H1 (cell line): ENCODE measurements around the gene ZC3H7B. TPM values are rescaled to one million over a fixed set of nuclear protein-coding genes. Genes with fewer than 3 reads are reported as not detected.
"Not testable (repeated sequence)": the region's sequence is repeated elsewhere in the genome, so short reads cannot be mapped to it uniquely, and the experiment has no call there.

Experiments used
- CTCF ChIA-PET: fragments of 300-600 bp; sonication (Branson Sonifier 250); formaldehyde crosslinking; loops from one replicate; lab custom pipeline; 2021; ENCODE audit not compliant: partially characterized antibody; lab: Charles Lee
- POLR2A ChIA-PET: fragments of 300-600 bp; sonication (Branson Sonifier 250); formaldehyde crosslinking; loops from one replicate; lab custom pipeline; 2021; ENCODE audit warnings: inconsistent platforms; ENCODE audit not compliant: partially characterized antibody; lab: Charles Lee
- DNase-seq, 2 experiments: peaks; one replicate each; pipeline versions ENCODE4 v3.0.0 to v3.0.0-alpha.2; 2010 to 2022; ENCODE audit warnings: low spot score in 2 of 2, low read depth in 1 of 2, mixed read lengths in 1 of 2
- FAIRE-seq: peaks from 2 replicates; lab custom pipeline; 2011; peaks lifted over from hg19 to GRCh38; lab: Jason Lieb, UNC
- H2AFZ ChIP-seq: 2 replicates; pipeline ENCODE4 v1.8.1; 2012; ENCODE audit warnings: low read length, inconsistent platforms
- H2AK5ac ChIP-seq: 2 replicates; pipeline ENCODE4 v1.6.1; 2013; ENCODE audit warnings: low read depth, low read length
- H2BK120ac ChIP-seq: replicated peaks from 2 replicates; pipeline ENCODE3; 2013; ENCODE audit warnings: low read depth, low read length, inconsistent platforms
- H2BK12ac ChIP-seq: 2 replicates; pipeline ENCODE4 v1.6.1; 2013; ENCODE audit warnings: low read depth, low read length
- H2BK15ac ChIP-seq: 2 replicates; pipeline ENCODE4 v1.6.1; 2013; ENCODE audit warnings: low read length
- H2BK20ac ChIP-seq: 2 replicates; pipeline ENCODE4 v1.6.1; 2013; ENCODE audit warnings: low read length
- H2BK5ac ChIP-seq: 2 replicates; pipeline ENCODE4 v1.6.1; 2013; ENCODE audit warnings: low read depth, low read length
- H3K14ac ChIP-seq: 2 replicates; pipeline ENCODE4 v1.6.1; 2013; ENCODE audit warnings: inconsistent platforms; ENCODE audit not compliant: insufficient read length
- H3K18ac ChIP-seq: 2 replicates; pipeline ENCODE4 v1.6.1; 2013; ENCODE audit warnings: low read length; ENCODE audit errors: extremely low read depth
- H3K23ac ChIP-seq: 2 replicates; pipeline ENCODE4 v1.6.1; 2013; ENCODE audit warnings: inconsistent platforms; ENCODE audit not compliant: insufficient read length
- H3K23me2 ChIP-seq: 2 replicates; pipeline ENCODE4 v1.6.1; 2013; ENCODE audit warnings: low read depth, low read length
- H3K27ac ChIP-seq: 2 replicates; pipeline ENCODE4 v1.6.1; 2011; ENCODE audit warnings: low read depth, low read length, inconsistent platforms
- H3K27me3 ChIP-seq, 4 experiments: replicated peaks in 1 of 4; 1 replicate in 1 of 4; 2 replicates in 3 of 4; pipeline versions ENCODE4 v1.6.1 to v1.8.1; 2011 to 2013; ENCODE audit warnings: low read length in 3 of 4, mild to moderate bottlenecking in 3 of 4, inconsistent platforms in 2 of 4, mixed read lengths in 2 of 4, moderate library complexity in 1 of 4; ENCODE audit not compliant: control insufficient read depth in 3 of 4, insufficient read depth in 3 of 4; ENCODE audit errors: extremely low read depth in 1 of 4
- H3K36me3 ChIP-seq, 4 experiments: 2 replicates each; pipeline versions ENCODE4 v1.6.1 to v1.8.1; 2011 to 2013; ENCODE audit warnings: mild to moderate bottlenecking in 4 of 4, low read length in 3 of 4, moderate library complexity in 2 of 4, control low read depth in 1 of 4, inconsistent platforms in 1 of 4; ENCODE audit not compliant: insufficient read depth in 4 of 4, control insufficient read depth in 2 of 4
- H3K4ac ChIP-seq: replicated peaks from 2 replicates; pipeline ENCODE3; 2013; ENCODE audit warnings: low read length, low read depth, mixed read lengths, inconsistent platforms; ENCODE audit not compliant: insufficient read length
- H3K4me1 ChIP-seq, 4 experiments: replicated peaks in 1 of 4; 1 replicate in 1 of 4; 2 replicates in 3 of 4; pipeline versions ENCODE4 v1.6.1 to v1.8.1; 2011 to 2013; ENCODE audit warnings: low read length in 3 of 4, inconsistent platforms in 2 of 4, mixed read lengths in 1 of 4; ENCODE audit not compliant: insufficient read depth in 4 of 4, control insufficient read depth in 3 of 4
- H3K4me2 ChIP-seq, 2 experiments: 2 replicates each; pipeline versions ENCODE4 v1.6.1 to v1.8.1; 2011 to 2013; ENCODE audit warnings: low read depth in 2 of 2, low read length in 2 of 2, control low read depth in 1 of 2, inconsistent platforms in 1 of 2, mild to moderate bottlenecking in 1 of 2; ENCODE audit not compliant: insufficient read depth in 1 of 2
- H3K4me3 ChIP-seq, 4 experiments: fragments of 200-600, 300-600 bp in 1 of 4; sonication (generic), shearing (Covaris generic), sonication (Bioruptor Twin) in 1 of 4; 2 replicates each; pipeline versions ENCODE4 v1.5.1 to v1.8.1; 2011 to 2016; ENCODE audit warnings: low read length in 4 of 4, low read depth in 3 of 4, control low read depth in 2 of 4, inconsistent platforms in 2 of 4, mild to moderate bottlenecking in 2 of 4, mixed read lengths in 1 of 4, moderate library complexity in 1 of 4; ENCODE audit not compliant: insufficient read depth in 2 of 4; ENCODE audit errors: extremely low read depth in 1 of 4
- H3K56ac ChIP-seq: replicated peaks from 2 replicates; pipeline ENCODE3; 2013; ENCODE audit warnings: low read depth, mild to moderate bottlenecking, mixed read lengths, low read length, inconsistent platforms; ENCODE audit not compliant: insufficient read length
- H3K79me1 ChIP-seq: 2 replicates; pipeline ENCODE4 v1.6.1; 2013; ENCODE audit warnings: low read depth, low read length, control low read depth
- H3K79me2 ChIP-seq, 2 experiments: 2 replicates each; pipeline versions ENCODE4 v1.6.1 to v1.8.1; 2012 to 2013; ENCODE audit warnings: low read length in 2 of 2, mild to moderate bottlenecking in 2 of 2, inconsistent platforms in 1 of 2; ENCODE audit not compliant: insufficient read depth in 2 of 2, control insufficient read depth in 1 of 2
- H3K9ac ChIP-seq, 4 experiments: replicated peaks in 1 of 4; 1 replicate in 1 of 4; 2 replicates in 3 of 4; pipeline versions ENCODE4 v1.6.1 to v1.8.1; 2011 to 2013; ENCODE audit warnings: low read depth in 3 of 4, low read length in 3 of 4, control low read depth in 2 of 4, mild to moderate bottlenecking in 2 of 4, moderate library complexity in 2 of 4, inconsistent platforms in 1 of 4; ENCODE audit errors: extremely low read depth in 1 of 4
- H3K9me3 ChIP-seq, 2 experiments: 2 replicates each; pipeline versions ENCODE4 v1.6.1 to v1.8.1; 2012 to 2013; ENCODE audit warnings: mild to moderate bottlenecking in 2 of 2, moderate library complexity in 2 of 2, control low read depth in 1 of 2, inconsistent platforms in 1 of 2, low read depth in 1 of 2, low read length in 1 of 2, mixed read lengths in 1 of 2; ENCODE audit not compliant: insufficient read depth in 2 of 2
- H4K20me1 ChIP-seq, 2 experiments: replicated peaks in 1 of 2; 2 replicates each; pipeline versions ENCODE3 to v1.8.1; 2011 to 2013; ENCODE audit warnings: inconsistent platforms in 2 of 2, low read length in 2 of 2, mild to moderate bottlenecking in 1 of 2; ENCODE audit not compliant: insufficient read depth in 2 of 2, control insufficient read depth in 1 of 2
- H4K5ac ChIP-seq: 2 replicates; pipeline ENCODE4 v1.6.1; 2013; ENCODE audit warnings: low read length, low read depth, mixed read lengths, inconsistent platforms; ENCODE audit not compliant: insufficient read length
- H4K8ac ChIP-seq: 2 replicates; pipeline ENCODE4 v1.8.0; 2013; ENCODE audit warnings: mild to moderate bottlenecking, moderate library complexity, low read length, inconsistent platforms; ENCODE audit not compliant: insufficient read depth; ENCODE audit errors: extremely low read depth
- H4K91ac ChIP-seq: replicated peaks from 2 replicates; pipeline ENCODE3; 2013; ENCODE audit warnings: low read length, mixed read lengths, inconsistent platforms; ENCODE audit not compliant: insufficient read length
- WGBS, 2 experiments: shearing (Covaris generic) in 1 of 2; methylation state at CpG; one replicate each; pipeline versions ENCODE4 v1.1.6 to v1.1.7; 2013 to 2015; ENCODE audit warnings: low lambda C conversion rate in 2 of 2, mixed read lengths in 2 of 2, inconsistent platforms in 1 of 2, low coverage in 1 of 2, missing lambda C conversion rate in 1 of 2; ENCODE audit not compliant: insufficient replicate concordance in 2 of 2, insufficient coverage in 1 of 2, insufficient read length in 1 of 2; ENCODE audit errors: extremely low coverage in 1 of 2, missing lambda C conversion rate in 1 of 2; 5-methylcytosine and 5-hydroxymethylcytosine counted together
- polyA plus RNA-seq, 7 experiments: library from polyadenylated mRNA; depleted of rRNA in 3 of 7; stranded (reverse) in 5 of 7; unstranded in 2 of 7; fragments of >200 nt in 5 of 7; fragments of 200-250 nt in 2 of 7; gene quantifications; 1 replicate in 5 of 7; 2 replicates in 1 of 7; 4 replicates in 1 of 7; pipeline versions ENCODE4 v1.2.1 to v1.2.3, GENCODE V29; 2011 to 2013; ENCODE audit warnings: missing spikeins in 2 of 7, mixed read lengths in 2 of 7
- total RNA-seq: library from RNA; stranded (reverse); fragmentation: NEBNext Ultra II Directional; extraction: Animal tissue kit (Norgen Biotek cat#: 25700); gene quantifications from 2 replicates; pipeline ENCODE4 v1.2.1, GENCODE V29; 2021

The ZC3H7B gene
- total and polyA plus RNA-seq, 2 of the 8 experiments (the other 6 are each of a cell fraction or from before 2014, with no cell fraction given) = 35.5 to 78.6 TPM

GRCh38 chr22:41294816-41295215, 6.5 kb upstream of the ZC3H7B start:
- not testable (repeated sequence) for H3K36me3 ChIP-seq, H2BK20ac ChIP-seq
- no CpG with 5 or more reads among the region's 28 CpGs for WGBS, 2 experiments

More at GRCh38 chr22:41294816-41295215, 6.5 kb upstream of the ZC3H7B start:
- H4K91ac ChIP-seq, H3K79me2 ChIP-seq, CTCF ChIA-PET, H4K8ac ChIP-seq, DNase-seq, H4K20me1 ChIP-seq, H3K4ac ChIP-seq, H2BK120ac ChIP-seq, H3K4me2 ChIP-seq, FAIRE-seq, H2BK15ac ChIP-seq, H2AK5ac ChIP-seq, H4K5ac ChIP-seq, H3K23me2 ChIP-seq, POLR2A ChIA-PET, H3K79me1 ChIP-seq, H3K4me3 ChIP-seq, H3K23ac ChIP-seq, H3K14ac ChIP-seq, H3K4me1 ChIP-seq, H3K9ac ChIP-seq, H3K18ac ChIP-seq, H3K27me3 ChIP-seq, H2BK12ac ChIP-seq, H2AFZ ChIP-seq, H3K56ac ChIP-seq, H2BK5ac ChIP-seq, H3K9me3 ChIP-seq, H3K27ac ChIP-seq: not testable (repeated sequence)
